ENCODE data around the gene DNAJA2. TPM values are rescaled to one million over a fixed set of nuclear protein-coding genes. Genes with fewer than 3 reads are reported as not detected.

The DNAJA2 gene
- polyA plus RNA-seq, 1 experiment, result 26.7 TPM

- no peak overlapping the region for H3K4me3 ChIP-seq (ENCODE audit: low read depth, low read length)
- POLR2A ChIA-PET, result no interaction called here
- DNase-seq (ENCODE audit: low read depth, low spot score), result no peak
- CTCF ChIA-PET, result interaction anchor here (0.7 to 6.6 kb wide), 4 partner anchors 18 to 253 kb away, joined by 3 to 58 read pairs (median 8); no protein-coding TSS in a partner anchor
- H3K9me3 ChIP-seq (ENCODE audit: control insufficient read depth, insufficient read depth, low read length), result no peaks in the 10 kb centered on the region
- no peaks in the 10 kb centered on the region for H3K27me3 ChIP-seq (ENCODE audit: control insufficient read depth, insufficient read depth, low read length)
- H3K27ac ChIP-seq (ENCODE audit: low read depth, low read length), result no peak overlapping the region
- TF ChIP-seq, protein P1, sequence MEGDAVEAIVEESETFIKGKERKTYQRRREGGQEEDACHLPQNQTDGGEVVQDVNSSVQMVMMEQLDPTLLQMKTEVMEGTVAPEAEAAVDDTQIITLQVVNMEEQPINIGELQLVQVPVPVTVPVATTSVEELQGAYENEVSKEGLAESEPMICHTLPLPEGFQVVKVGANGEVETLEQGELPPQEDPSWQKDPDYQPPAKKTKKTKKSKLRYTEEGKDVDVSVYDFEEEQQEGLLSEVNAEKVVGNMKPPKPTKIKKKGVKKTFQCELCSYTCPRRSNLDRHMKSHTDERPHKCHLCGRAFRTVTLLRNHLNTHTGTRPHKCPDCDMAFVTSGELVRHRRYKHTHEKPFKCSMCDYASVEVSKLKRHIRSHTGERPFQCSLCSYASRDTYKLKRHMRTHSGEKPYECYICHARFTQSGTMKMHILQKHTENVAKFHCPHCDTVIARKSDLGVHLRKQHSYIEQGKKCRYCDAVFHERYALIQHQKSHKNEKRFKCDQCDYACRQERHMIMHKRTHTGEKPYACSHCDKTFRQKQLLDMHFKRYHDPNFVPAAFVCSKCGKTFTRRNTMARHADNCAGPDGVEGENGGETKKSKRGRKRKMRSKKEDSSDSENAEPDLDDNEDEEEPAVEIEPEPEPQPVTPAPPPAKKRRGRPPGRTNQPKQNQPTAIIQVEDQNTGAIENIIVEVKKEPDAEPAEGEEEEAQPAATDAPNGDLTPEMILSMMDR (IDR thresholded peaks at IDR 0.05; ENCODE audit: low read depth, low read length), result no peak
Observed at GRCh38 chr16:46926470-46927225, 46.8 kb downstream of the DNAJA2 start.

- ChIA-PET CTCF (interaction anchor here (1.2 kb wide), 1 partner anchor 14 kb away, joined by 3 read pairs; no protein-coding TSS in a partner anchor), POLR2A (no interaction called here)
Observed at GRCh38 chr16:46924402-46924801, 49.1 kb downstream of the DNAJA2 start.

DNA sequence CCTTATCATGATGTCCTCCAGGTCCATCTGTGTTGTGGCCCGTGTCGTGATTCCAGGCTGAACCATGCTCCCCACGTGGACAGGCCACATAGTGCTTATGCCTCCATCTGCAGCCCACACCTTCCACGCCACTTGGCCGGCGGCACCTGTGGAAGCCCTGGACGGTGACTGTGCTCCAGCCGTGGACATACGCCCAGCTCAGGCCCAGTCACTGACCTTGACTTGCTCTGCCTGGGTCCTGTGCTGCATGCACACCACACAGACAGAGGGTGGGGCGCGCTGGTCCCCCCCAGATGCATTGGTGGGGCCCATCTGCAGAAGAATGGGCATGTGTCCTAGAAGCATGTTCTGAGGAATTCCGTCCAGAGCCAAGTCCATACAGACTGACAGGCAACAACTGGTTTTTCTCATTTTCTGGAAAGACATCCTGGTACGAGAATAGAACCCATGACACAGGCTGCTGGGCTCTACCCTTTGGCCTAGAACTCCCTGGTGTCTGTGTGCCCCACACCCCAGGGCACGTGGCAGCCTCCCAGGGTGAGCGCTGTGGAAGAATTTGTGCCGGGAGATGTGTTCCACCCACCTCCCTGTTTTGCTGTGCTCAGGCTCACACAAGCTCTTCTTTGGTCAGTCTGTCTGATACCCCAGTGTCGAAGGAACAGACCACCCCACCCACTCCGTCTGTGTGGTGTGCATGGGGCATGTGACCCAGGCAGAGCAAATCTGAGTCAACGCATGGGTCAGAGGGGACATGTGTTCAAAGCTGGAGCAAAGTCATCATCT lies 49.8 kb downstream of the DNAJA2 start:
- TF ChIP-seq, protein P1 (IDR thresholded peaks at IDR 0.05; ENCODE audit: low read depth, low read length), result no peak
- H3K4me3 ChIP-seq (ENCODE audit: low read depth, low read length), result no peak overlapping the region
- H3K9me3 ChIP-seq (ENCODE audit: control insufficient read depth, insufficient read depth, low read length), result no peaks in the 10 kb centered on the region
- H3K27ac ChIP-seq (ENCODE audit: low read depth, low read length), result no peak overlapping the region
- H3K27me3 ChIP-seq (ENCODE audit: control insufficient read depth, insufficient read depth, low read length), result no peaks in the 10 kb centered on the region
- ChIA-PET CTCF (interaction anchor here (1.2 kb wide), 1 partner anchor 14 kb away, joined by 3 read pairs; no protein-coding TSS in a partner anchor), POLR2A (interaction anchor here (0.6 kb wide), 1 partner anchor 77 kb away, joined by 4 read pairs; no protein-coding TSS in a partner anchor)
- no peak for DNase-seq (ENCODE audit: low read depth, low spot score)

More at GRCh38 chr16:46924402-46924801, 49.1 kb downstream of the DNAJA2 start:
- TF ChIP-seq, protein P1 (IDR thresholded peaks at IDR 0.05; ENCODE audit: low read depth, low read length), result no peak
- Histone ChIP-seq H3K27ac (ENCODE audit: low read depth, low read length) (no peak overlapping the region), H3K9me3 (ENCODE audit: control insufficient read depth, insufficient read depth, low read length) (no peaks in the 10 kb centered on the region), H3K27me3 (ENCODE audit: control insufficient read depth, insufficient read depth, low read length) (no peaks in the 10 kb centered on the region), H3K4me3 (ENCODE audit: low read depth, low read length) (no peak overlapping the region)
- DNase-seq (ENCODE audit: low read depth, low spot score), result no peak

GRCh38 chr16:46922239-46922638 lies 51.2 kb downstream of the DNAJA2 start:
- no peak overlapping the region for H3K4me3 ChIP-seq (ENCODE audit: low read depth, low read length)
- no peak for DNase-seq (ENCODE audit: low read depth, low spot score)
- H3K27ac ChIP-seq (ENCODE audit: low read depth, low read length), result no peak overlapping the region
- ChIA-PET POLR2A (no interaction called here), CTCF (no interaction called here)
- no peaks in the 10 kb centered on the region for H3K27me3 ChIP-seq (ENCODE audit: control insufficient read depth, insufficient read depth, low read length)
- TF ChIP-seq, protein P1 (IDR thresholded peaks at IDR 0.05; ENCODE audit: low read depth, low read length), result no peak
- no peaks in the 10 kb centered on the region for H3K9me3 ChIP-seq (ENCODE audit: control insufficient read depth, insufficient read depth, low read length)
